Measurements from ENCODE around the gene DCAF7. TPM values are rescaled to one million over a fixed set of nuclear protein-coding genes. Genes with fewer than 3 reads are reported as not detected.

The DCAF7 gene
- total RNA-seq, 1 experiment from 2014 or later: 58.9 TPM

DNA sequence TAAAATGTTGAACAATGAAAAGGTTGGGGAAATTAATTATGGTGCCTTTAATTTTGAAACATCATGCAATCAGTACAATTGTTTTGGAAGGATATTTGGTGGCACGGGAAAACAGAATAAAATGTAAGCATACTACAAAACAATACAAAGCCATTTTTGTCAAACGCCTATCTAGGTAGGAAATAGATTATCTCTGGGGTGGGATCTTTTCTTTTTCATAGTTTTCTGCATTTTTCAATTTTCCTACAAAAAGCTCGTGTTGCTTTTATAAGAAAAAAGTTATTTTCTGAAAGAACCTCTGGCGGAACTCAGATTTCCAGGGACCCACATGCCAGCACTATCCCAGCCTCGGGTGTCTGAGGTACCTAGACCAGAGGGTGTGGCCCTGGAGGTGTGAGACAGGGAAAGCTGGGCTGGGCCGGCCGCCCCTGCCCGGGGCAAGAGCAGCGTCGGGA is 71.0 kb downstream of the DCAF7 start:
- TF ChIP-seq, protein P1, sequence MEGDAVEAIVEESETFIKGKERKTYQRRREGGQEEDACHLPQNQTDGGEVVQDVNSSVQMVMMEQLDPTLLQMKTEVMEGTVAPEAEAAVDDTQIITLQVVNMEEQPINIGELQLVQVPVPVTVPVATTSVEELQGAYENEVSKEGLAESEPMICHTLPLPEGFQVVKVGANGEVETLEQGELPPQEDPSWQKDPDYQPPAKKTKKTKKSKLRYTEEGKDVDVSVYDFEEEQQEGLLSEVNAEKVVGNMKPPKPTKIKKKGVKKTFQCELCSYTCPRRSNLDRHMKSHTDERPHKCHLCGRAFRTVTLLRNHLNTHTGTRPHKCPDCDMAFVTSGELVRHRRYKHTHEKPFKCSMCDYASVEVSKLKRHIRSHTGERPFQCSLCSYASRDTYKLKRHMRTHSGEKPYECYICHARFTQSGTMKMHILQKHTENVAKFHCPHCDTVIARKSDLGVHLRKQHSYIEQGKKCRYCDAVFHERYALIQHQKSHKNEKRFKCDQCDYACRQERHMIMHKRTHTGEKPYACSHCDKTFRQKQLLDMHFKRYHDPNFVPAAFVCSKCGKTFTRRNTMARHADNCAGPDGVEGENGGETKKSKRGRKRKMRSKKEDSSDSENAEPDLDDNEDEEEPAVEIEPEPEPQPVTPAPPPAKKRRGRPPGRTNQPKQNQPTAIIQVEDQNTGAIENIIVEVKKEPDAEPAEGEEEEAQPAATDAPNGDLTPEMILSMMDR (IDR thresholded peaks at IDR 0.05; ENCODE audit: unreplicated experiment): no peak
- Mint-ChIP-seq H3K9me3 (ENCODE audit: low read depth, unreplicated experiment) (no peaks in the 10 kb centered on the region), H3K27ac (ENCODE audit: unreplicated experiment) (no peak overlapping the region), H3K4me1 (ENCODE audit: low read depth, unreplicated experiment) (peaks cover 11% of the 10 kb centered on the region), H3K4me3 (ENCODE audit: low read depth, unreplicated experiment) (peak overlapping the region; percentile 88), H3K27me3 (ENCODE audit: unreplicated experiment) (peaks cover 14% of the 10 kb centered on the region), H3K36me3 (ENCODE audit: insufficient read depth, unreplicated experiment) (peaks cover 26% of the 10 kb centered on the region)
- CTCF ChIA-PET: interaction anchor here (0.9 to 1.3 kb wide), 2 partner anchors 10 to 196 kb away, joined by 3 to 6 read pairs; no protein-coding TSS in a partner anchor
- BruUV-seq (replicated peaks): no TSS peak
- DNase-seq: no peak
- intact Hi-C loops (cut with micrococcal nuclease; ENCODE audit: unreplicated experiment): loop anchor here (10.0 kb wide), 2 partner anchors 54 to 124 kb away; partner anchors contain the start of gene STRADA

DNA sequence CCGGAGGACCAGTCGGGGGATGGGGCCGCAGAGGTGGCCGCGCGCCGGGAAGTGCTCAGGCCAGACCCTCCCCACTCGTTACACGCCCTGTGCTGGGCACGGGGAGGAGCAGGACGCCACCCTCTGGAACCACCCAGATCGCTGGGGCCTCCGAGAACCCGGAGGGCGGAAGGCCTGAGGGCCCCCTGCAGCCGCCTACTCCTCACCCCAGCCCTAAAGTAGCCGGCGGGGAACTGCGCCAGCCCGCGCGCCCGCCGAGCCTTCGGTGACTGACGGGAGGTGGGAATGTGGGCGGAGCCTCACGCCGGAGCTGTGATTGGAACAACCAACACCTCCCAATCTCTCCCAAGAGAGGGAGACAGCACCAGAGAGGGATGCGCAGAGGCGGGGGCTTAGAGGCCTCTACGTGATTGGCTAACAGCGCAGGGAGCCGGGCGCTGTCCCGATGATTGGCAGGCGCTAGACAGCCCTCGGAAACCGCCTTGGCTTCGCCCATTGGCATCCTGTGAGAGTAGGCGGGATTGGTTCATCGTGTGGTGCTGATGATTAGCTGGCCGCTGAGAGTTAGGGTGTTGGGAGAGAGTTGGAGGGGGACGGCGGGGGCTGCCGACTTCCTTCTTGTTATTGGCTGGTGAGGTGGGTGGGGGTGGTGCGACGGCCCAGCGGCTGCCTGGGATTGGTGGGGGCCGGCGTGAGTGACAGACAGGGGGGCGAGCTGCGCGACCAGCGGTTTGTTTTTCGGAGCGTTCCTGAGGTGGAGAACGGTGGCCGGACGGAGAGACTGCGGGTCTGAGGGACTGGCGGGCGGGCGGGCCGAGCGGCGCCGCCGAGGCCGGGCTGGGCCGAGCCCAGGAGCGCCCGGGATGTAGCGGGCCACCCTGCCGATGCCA is 71.7 kb downstream of the DCAF7 start, which contains the start of gene MAP3K3:
MAP3K3 (plus strand) TSS at position 734 of the 890 bp plus-strand sequence. CDS start 343 bp downstream, outside the sequence.
- TF ChIP-seq, protein P1 (IDR thresholded peaks at IDR 0.05; ENCODE audit: unreplicated experiment): no peak
- H3K4me1 Mint-ChIP-seq (ENCODE audit: low read depth, unreplicated experiment): peaks cover 18% of the 10 kb centered on the region
- intact Hi-C loops (cut with micrococcal nuclease; ENCODE audit: unreplicated experiment): loop anchor here (10.0 kb wide), 2 partner anchors 53 to 123 kb away; partner anchors contain the start of gene STRADA

DNA sequence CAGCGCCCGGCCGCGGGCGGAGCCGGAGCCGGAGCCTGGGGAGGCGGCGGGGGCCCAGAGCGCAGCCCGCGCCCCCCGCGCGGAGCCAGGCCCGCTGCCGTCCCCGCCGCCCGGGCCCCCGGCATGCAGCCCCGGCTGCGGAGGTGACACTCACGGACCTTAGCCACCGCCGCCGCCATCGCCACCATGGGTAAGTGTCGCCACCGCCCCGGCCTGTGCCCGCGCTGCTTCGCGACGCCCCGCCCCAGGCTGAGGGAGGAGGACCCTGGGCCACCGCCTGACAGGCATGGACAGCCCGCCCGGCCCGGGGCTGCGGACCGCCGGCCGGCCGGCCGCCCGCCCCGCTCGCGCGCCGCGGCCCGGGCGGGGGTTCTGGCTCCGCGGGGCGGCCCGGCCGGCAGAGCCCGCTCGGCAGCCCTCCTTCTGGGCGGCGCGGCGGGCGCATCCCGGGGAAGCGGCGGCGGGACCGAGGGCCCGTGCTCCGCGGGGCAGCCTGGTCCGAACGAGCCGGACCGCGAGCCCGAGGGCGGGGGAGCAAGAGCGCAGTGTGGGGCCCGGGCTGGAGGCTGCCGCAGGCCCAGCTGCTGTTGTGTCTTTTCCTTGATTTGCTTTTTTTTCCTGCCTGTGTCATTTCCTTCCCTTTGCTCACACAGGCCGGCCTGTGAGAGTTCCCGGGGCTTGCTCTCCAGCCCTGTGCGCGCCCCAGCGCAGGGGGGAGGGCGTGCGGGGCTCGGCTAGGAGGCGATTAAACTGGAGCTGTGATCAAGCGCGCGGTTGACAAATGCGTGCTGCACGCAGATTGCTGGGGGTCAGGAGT is 72.5 kb downstream of the DCAF7 start:
- TF ChIP-seq, protein P1 (IDR thresholded peaks at IDR 0.05; ENCODE audit: unreplicated experiment): no peak
- no TSS peak for BruUV-seq (replicated peaks)
- intact Hi-C loops (cut with micrococcal nuclease; ENCODE audit: unreplicated experiment): loop anchor here (10.0 kb wide), 2 partner anchors 52 to 122 kb away; partner anchors contain the start of gene STRADA
- H3K4me3 Mint-ChIP-seq (ENCODE audit: low read depth, unreplicated experiment): peak overlapping the region; percentile 88
- peaks cover 26% of the 10 kb centered on the region for H3K36me3 Mint-ChIP-seq (ENCODE audit: insufficient read depth, unreplicated experiment)
- CTCF ChIA-PET: interaction anchor here (1.3 kb wide), 1 partner anchor 11 kb away, joined by 6 read pairs; no protein-coding TSS in a partner anchor
- peak; percentile 68 for DNase-seq
- H3K27ac Mint-ChIP-seq (ENCODE audit: unreplicated experiment): peak overlapping the region; percentile 66
- no peaks in the 10 kb centered on the region for H3K9me3 Mint-ChIP-seq (ENCODE audit: low read depth, unreplicated experiment)
- peaks cover 19% of the 10 kb centered on the region for H3K4me1 Mint-ChIP-seq (ENCODE audit: low read depth, unreplicated experiment)
- H3K27me3 Mint-ChIP-seq (ENCODE audit: unreplicated experiment): peaks cover 6% of the 10 kb centered on the region

More for the DNA sequence above, 71.7 kb downstream of the DCAF7 start, which contains the start of gene MAP3K3:
- H3K4me3 Mint-ChIP-seq (ENCODE audit: low read depth, unreplicated experiment): peak within 1 kb of the TSS; percentile 88
- H3K27me3 Mint-ChIP-seq (ENCODE audit: unreplicated experiment): peaks cover 14% of the 10 kb centered on the region
- no peaks in the 10 kb centered on the region for H3K9me3 Mint-ChIP-seq (ENCODE audit: low read depth, unreplicated experiment)
- H3K36me3 Mint-ChIP-seq (ENCODE audit: insufficient read depth, unreplicated experiment): peaks cover 26% of the 10 kb centered on the region
- BruUV-seq (replicated peaks): no TSS peak
- CTCF ChIA-PET: interaction anchor here (0.7 to 1.3 kb wide), 3 partner anchors 11 to 225 kb away, joined by 3 to 6 read pairs (median 5); no protein-coding TSS in a partner anchor
- DNase-seq: peak; percentile 94
- peak within 1 kb of the TSS; percentile 66 for H3K27ac Mint-ChIP-seq (ENCODE audit: unreplicated experiment)
